ENCODE data around the gene RUNDC3A. TPM values are rescaled to one million over a fixed set of nuclear protein-coding genes. Genes with fewer than 3 reads are reported as not detected.

Gene RUNDC3A
- total RNA-seq, 2 experiments from 2014 or later, result 0.28 TPM; not detected in 1

- DNase-seq, result no peak
- Mint-ChIP-seq H3K9me3 (no peaks in the 10 kb centered on the region), H3K4me3 (peak overlapping the region; percentile 61), H3K36me3 (ENCODE audit: low read depth) (peaks cover 14% of the 10 kb centered on the region), H3K27ac (no peak overlapping the region), H3K27me3 (peaks cover 40% of the 10 kb centered on the region), H3K4me1 (peaks cover 13% of the 10 kb centered on the region)
- ChIA-PET CTCF (interaction anchor here (0.5 to 1.4 kb wide), 4 partner anchors 15 to 106 kb away, joined by 3 to 4 read pairs (median 4); no protein-coding TSS in a partner anchor), POLR2A (interaction anchor here (0.7 to 3.1 kb wide), 9 partner anchors 11 to 106 kb away, joined by 3 to 16 read pairs (median 5); partner anchors contain the start of gene UBTF)
Measured at GRCh38 chr17:44315760-44316731, 7.6 kb downstream of the RUNDC3A start.

GRCh38 chr17:44317545-44317944, 9.1 kb downstream of the RUNDC3A start:
- Mint-ChIP-seq H3K9me3 (no peaks in the 10 kb centered on the region), H3K27me3 (peaks cover 36% of the 10 kb centered on the region), H3K27ac (no peak overlapping the region), H3K36me3 (ENCODE audit: low read depth) (peaks cover 22% of the 10 kb centered on the region), H3K4me3 (no peak overlapping the region), H3K4me1 (peaks cover 13% of the 10 kb centered on the region)
- ChIA-PET POLR2A (interaction anchor here (1.1 to 1.9 kb wide), 3 partner anchors 15 to 131 kb away, joined by 4 to 6 read pairs (median 4); partner anchors contain the start of gene TMUB2), CTCF (interaction anchor here (1.3 to 1.4 kb wide), 2 partner anchors 13 to 107 kb away, joined by 3 to 4 read pairs; no protein-coding TSS in a partner anchor)
- DNase-seq, result no peak

GRCh38 chr17:44318077-44318892, 9.9 kb downstream of the RUNDC3A start:
- H3K4me3 Mint-ChIP-seq, result no peak overlapping the region
- ChIA-PET POLR2A (interaction anchor here (1.1 to 1.9 kb wide), 3 partner anchors 9 to 109 kb away, joined by 4 to 6 read pairs (median 5); no protein-coding TSS in a partner anchor), CTCF (no interaction called here)
- peaks cover 15% of the 10 kb centered on the region for H3K4me1 Mint-ChIP-seq
- peaks cover 22% of the 10 kb centered on the region for H3K36me3 Mint-ChIP-seq (ENCODE audit: low read depth)
- no peak overlapping the region for H3K27ac Mint-ChIP-seq
- no peak for DNase-seq
- H3K27me3 Mint-ChIP-seq, result peaks cover 32% of the 10 kb centered on the region
- H3K9me3 Mint-ChIP-seq, result no peaks in the 10 kb centered on the region

GRCh38 chr17:44320066-44320465, 11.7 kb downstream of the RUNDC3A start:
- Mint-ChIP-seq H3K9me3 (no peaks in the 10 kb centered on the region), H3K27me3 (peaks cover 23% of the 10 kb centered on the region), H3K4me1 (peaks cover 22% of the 10 kb centered on the region), H3K4me3 (no peak overlapping the region), H3K27ac (no peak overlapping the region), H3K36me3 (ENCODE audit: low read depth) (peaks cover 22% of the 10 kb centered on the region)
- ChIA-PET POLR2A (interaction anchor here (8.0 kb wide), 1 partner anchor 102 kb away, joined by 117 read pairs; the partner anchor contains the start of gene UBTF), CTCF (interaction anchor here (0.9 kb wide), 1 partner anchor 10 kb away, joined by 3 read pairs; no protein-coding TSS in a partner anchor)
- DNase-seq, result no peak

GRCh38 chr17:44321246-44322120, 13.1 kb downstream of the RUNDC3A start:
- H3K36me3 Mint-ChIP-seq (ENCODE audit: low read depth), result peaks cover 22% of the 10 kb centered on the region
- ChIA-PET CTCF (interaction anchor here (0.9 kb wide), 1 partner anchor 9 kb away, joined by 3 read pairs; no protein-coding TSS in a partner anchor), POLR2A (interaction anchor here (8.0 kb wide), 1 partner anchor 103 kb away, joined by 117 read pairs; the partner anchor contains the start of gene UBTF)
- H3K4me3 Mint-ChIP-seq, result no peak overlapping the region
- H3K27ac Mint-ChIP-seq, result no peak overlapping the region
- DNase-seq, result no peak
- H3K9me3 Mint-ChIP-seq, result no peaks in the 10 kb centered on the region
- peaks cover 18% of the 10 kb centered on the region for H3K4me1 Mint-ChIP-seq
- H3K27me3 Mint-ChIP-seq, result peaks cover 11% of the 10 kb centered on the region

GRCh38 chr17:44322236-44322895, 14.0 kb downstream of the RUNDC3A start:
- CTCF ChIA-PET, result interaction anchor here (0.6 kb wide), 1 partner anchor 661 kb away, joined by 3 read pairs; no protein-coding TSS in a partner anchor
- Mint-ChIP-seq H3K27ac (no peak overlapping the region), H3K9me3 (no peaks in the 10 kb centered on the region), H3K27me3 (peaks cover 3% of the 10 kb centered on the region), H3K4me1 (peaks cover 22% of the 10 kb centered on the region), H3K4me3 (peak overlapping the region; percentile 21), H3K36me3 (ENCODE audit: low read depth) (peaks cover 22% of the 10 kb centered on the region)
- POLR2A ChIA-PET, result interaction anchor here (8.0 kb wide), 1 partner anchor 104 kb away, joined by 117 read pairs; the partner anchor contains the start of gene UBTF
- no peak for DNase-seq

GRCh38 chr17:44323359-44324091, 15.1 kb downstream of the RUNDC3A start:
- DNase-seq, result no peak
- H3K27ac Mint-ChIP-seq, result peak overlapping the region; percentile 52
- H3K27me3 Mint-ChIP-seq, result no peaks in the 10 kb centered on the region
- H3K9me3 Mint-ChIP-seq, result no peaks in the 10 kb centered on the region
- H3K4me1 Mint-ChIP-seq, result peaks cover 28% of the 10 kb centered on the region
- H3K4me3 Mint-ChIP-seq, result peak overlapping the region; percentile 87
- CTCF ChIA-PET, result interaction anchor here (0.7 kb wide), 1 partner anchor 102 kb away, joined by 4 read pairs; no protein-coding TSS in a partner anchor
- peaks cover 20% of the 10 kb centered on the region for H3K36me3 Mint-ChIP-seq (ENCODE audit: low read depth)
- POLR2A ChIA-PET, result interaction anchor here (1.3 to 8.0 kb wide), 6 partner anchors 105 to 395 kb away, joined by 3 to 117 read pairs (median 10); partner anchors contain the start of genes TMUB2 and UBTF

GRCh38 chr17:44324092-44324570, 15.7 kb downstream of the RUNDC3A start:
- H3K36me3 Mint-ChIP-seq (ENCODE audit: low read depth), result peaks cover 19% of the 10 kb centered on the region
- ChIA-PET POLR2A (interaction anchor here (1.0 to 8.0 kb wide), 7 partner anchors 106 to 396 kb away, joined by 3 to 117 read pairs (median 8); partner anchors contain the start of genes TMUB2 and UBTF), CTCF (interaction anchor here (0.6 to 1.2 kb wide), 3 partner anchors 102 to 138 kb away, joined by 3 to 8 read pairs (median 4); no protein-coding TSS in a partner anchor)
- peak overlapping the region; percentile 52 for H3K27ac Mint-ChIP-seq
- peak overlapping the region; percentile 87 for H3K4me3 Mint-ChIP-seq
- H3K4me1 Mint-ChIP-seq, result peaks cover 28% of the 10 kb centered on the region
- no peak for DNase-seq
- no peaks in the 10 kb centered on the region for H3K9me3 Mint-ChIP-seq
- H3K27me3 Mint-ChIP-seq, result no peaks in the 10 kb centered on the region

- no peaks in the 10 kb centered on the region for H3K9me3 Mint-ChIP-seq
- peak within 1 kb of the TSS; percentile 87 for H3K4me3 Mint-ChIP-seq
- POLR2A ChIA-PET, result interaction anchor here (0.9 to 8.0 kb wide), 8 partner anchors 14 to 396 kb away, joined by 3 to 117 read pairs (median 6); partner anchors contain the start of genes TMUB2 and UBTF
- CTCF ChIA-PET, result interaction anchor here (0.5 to 1.2 kb wide), 4 partner anchors 29 to 139 kb away, joined by 3 to 8 read pairs (median 4); no protein-coding TSS in a partner anchor
- peaks cover 14% of the 10 kb centered on the region for H3K36me3 Mint-ChIP-seq (ENCODE audit: low read depth)
- DNase-seq, result peak; percentile 95
- H3K4me1 Mint-ChIP-seq, result peaks cover 28% of the 10 kb centered on the region
- H3K27ac Mint-ChIP-seq, result peak within 1 kb of the TSS; percentile 97
- no peaks in the 10 kb centered on the region for H3K27me3 Mint-ChIP-seq
Measured at GRCh38 chr17:44324571-44325275, 16.3 kb downstream of the RUNDC3A start, which contains the start of gene SLC25A39. Gene SLC25A39, minus strand, starts transcription at chr17:44324823. Its CDS starts 1,261 bp downstream, at chr17:44323562.
